ENCODE data around the gene PPIF.

Gene PPIF

DNA sequence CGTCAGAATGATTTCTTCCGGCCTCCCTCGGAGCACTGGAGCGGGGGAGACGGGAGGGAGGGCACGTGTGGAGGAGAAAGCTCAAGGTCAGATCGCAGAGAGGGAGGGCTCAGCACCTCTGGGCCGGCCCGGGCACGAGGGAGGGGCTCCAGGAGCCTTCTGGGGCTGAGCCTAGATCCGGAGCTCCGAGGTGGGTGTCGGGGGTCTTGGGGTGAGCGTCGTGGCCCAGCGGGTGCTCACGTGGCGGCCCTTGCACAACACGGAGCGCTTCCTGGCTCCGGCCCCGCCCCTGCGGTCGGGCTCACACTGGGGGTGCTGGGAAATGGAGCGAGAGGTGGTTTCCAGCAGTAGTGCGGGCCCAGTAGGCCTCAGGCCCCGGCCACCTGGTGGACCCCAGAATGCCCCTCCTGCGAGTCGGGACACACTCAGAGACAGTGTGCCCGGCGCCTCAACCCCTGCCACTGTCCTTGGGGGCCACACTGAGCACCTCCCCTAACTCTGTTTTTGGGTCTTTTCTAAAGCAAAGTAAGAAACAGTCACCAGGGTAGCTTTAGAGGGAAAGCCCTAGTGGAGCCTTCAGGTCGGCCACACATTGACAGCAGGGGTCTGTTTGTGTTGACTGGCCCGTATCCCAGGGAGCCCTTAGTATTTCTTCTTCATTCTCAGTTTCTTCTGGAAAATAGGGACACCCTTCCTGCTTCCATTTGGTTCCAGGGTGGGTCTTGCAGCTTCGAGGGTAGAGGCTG, 798 bp downstream of the PPIF start (continued):
- TF ChIP-seq ZNF138 (tag by site-specific recombination; IDR thresholded peaks at IDR 0.05; ENCODE audit: borderline replicate concordance) (no peak), ZNF292 (tag by site-specific recombination; IDR thresholded peaks at IDR 0.05; ENCODE audit: borderline replicate concordance, low read depth) (no peak), ZNF518A (tag by site-specific recombination; conservative IDR thresholded peaks at IDR 0.05; ENCODE audit: low read depth) (no peak), ZNF266 (tag by site-specific recombination; IDR thresholded peaks at IDR 0.05; ENCODE audit: low read depth) (no peak), ZSCAN16 (tag by site-specific recombination; IDR thresholded peaks at IDR 0.05) (peak; percentile 12; the same call in 1 of the 2 replicates), ZNF211 (tag by site-specific recombination; IDR thresholded peaks at IDR 0.05; ENCODE audit: low read depth) (no peak), ZNF626 (tag by site-specific recombination; IDR thresholded peaks at IDR 0.05) (no peak), ZNF248 (tag by site-specific recombination; IDR thresholded peaks at IDR 0.05) (no peak), ZNF664 (tag by site-specific recombination; IDR thresholded peaks at IDR 0.05) (no peak), ZNF112 (tag by site-specific recombination; IDR thresholded peaks at IDR 0.05) (no peak), ZBTB8A (tag by site-specific recombination; IDR thresholded peaks at IDR 0.05) (peak; percentile 66; the same call in 1 of the 2 replicates), ZBTB6 (tag by site-specific recombination; IDR thresholded peaks at IDR 0.05) (peak; percentile 71), KLF7 (tag by site-specific recombination; IDR thresholded peaks at IDR 0.05; ENCODE audit: borderline replicate concordance) (peak; percentile 64), ZNF558 (tag by site-specific recombination; IDR thresholded peaks at IDR 0.05) (no peak), ZNF639 (tag by site-specific recombination; IDR thresholded peaks at IDR 0.05) (no peak), ZNF677 (tag by site-specific recombination; IDR thresholded peaks at IDR 0.05) (no peak), ZNF214 (tag by site-specific recombination; IDR thresholded peaks at IDR 0.05; ENCODE audit: borderline replicate concordance) (no peak), ZNF132 (tag by site-specific recombination; IDR thresholded peaks at IDR 0.05; ENCODE audit: borderline replicate concordance) (no peak), ZNF544 (tag by site-specific recombination; IDR thresholded peaks at IDR 0.05) (no peak), ZBTB20 (tag by site-specific recombination; IDR thresholded peaks at IDR 0.05) (peak; percentile 41; the same call in 1 of the 2 replicates), ZNF121 (tag by site-specific recombination; IDR thresholded peaks at IDR 0.05) (peak; percentile 80)
- TF ChIP-seq, protein P1, sequence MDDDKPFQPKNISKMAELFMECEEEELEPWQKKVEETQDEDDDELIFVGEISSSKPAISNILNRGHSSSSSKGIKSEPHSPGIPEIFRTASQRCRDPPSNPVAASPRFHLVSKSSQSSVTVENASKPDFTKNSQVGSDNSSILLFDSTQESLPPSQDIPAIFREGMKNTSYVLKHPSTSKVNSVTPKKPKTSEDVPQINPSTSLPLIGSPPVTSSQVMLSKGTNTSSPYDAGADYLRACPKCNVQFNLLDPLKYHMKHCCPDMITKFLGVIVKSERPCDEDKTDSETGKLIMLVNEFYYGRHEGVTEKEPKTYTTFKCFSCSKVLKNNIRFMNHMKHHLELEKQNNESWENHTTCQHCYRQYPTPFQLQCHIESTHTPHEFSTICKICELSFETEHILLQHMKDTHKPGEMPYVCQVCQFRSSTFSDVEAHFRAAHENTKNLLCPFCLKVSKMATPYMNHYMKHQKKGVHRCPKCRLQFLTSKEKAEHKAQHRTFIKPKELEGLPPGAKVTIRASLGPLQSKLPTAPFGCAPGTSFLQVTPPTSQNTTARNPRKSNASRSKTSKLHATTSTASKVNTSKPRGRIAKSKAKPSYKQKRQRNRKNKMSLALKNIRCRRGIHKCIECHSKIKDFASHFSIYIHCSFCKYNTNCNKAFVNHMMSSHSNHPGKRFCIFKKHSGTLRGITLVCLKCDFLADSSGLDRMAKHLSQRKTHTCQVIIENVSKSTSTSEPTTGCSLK (tag by site-specific recombination; IDR thresholded peaks at IDR 0.05): no peak
- TF ChIP-seq, protein P2, sequence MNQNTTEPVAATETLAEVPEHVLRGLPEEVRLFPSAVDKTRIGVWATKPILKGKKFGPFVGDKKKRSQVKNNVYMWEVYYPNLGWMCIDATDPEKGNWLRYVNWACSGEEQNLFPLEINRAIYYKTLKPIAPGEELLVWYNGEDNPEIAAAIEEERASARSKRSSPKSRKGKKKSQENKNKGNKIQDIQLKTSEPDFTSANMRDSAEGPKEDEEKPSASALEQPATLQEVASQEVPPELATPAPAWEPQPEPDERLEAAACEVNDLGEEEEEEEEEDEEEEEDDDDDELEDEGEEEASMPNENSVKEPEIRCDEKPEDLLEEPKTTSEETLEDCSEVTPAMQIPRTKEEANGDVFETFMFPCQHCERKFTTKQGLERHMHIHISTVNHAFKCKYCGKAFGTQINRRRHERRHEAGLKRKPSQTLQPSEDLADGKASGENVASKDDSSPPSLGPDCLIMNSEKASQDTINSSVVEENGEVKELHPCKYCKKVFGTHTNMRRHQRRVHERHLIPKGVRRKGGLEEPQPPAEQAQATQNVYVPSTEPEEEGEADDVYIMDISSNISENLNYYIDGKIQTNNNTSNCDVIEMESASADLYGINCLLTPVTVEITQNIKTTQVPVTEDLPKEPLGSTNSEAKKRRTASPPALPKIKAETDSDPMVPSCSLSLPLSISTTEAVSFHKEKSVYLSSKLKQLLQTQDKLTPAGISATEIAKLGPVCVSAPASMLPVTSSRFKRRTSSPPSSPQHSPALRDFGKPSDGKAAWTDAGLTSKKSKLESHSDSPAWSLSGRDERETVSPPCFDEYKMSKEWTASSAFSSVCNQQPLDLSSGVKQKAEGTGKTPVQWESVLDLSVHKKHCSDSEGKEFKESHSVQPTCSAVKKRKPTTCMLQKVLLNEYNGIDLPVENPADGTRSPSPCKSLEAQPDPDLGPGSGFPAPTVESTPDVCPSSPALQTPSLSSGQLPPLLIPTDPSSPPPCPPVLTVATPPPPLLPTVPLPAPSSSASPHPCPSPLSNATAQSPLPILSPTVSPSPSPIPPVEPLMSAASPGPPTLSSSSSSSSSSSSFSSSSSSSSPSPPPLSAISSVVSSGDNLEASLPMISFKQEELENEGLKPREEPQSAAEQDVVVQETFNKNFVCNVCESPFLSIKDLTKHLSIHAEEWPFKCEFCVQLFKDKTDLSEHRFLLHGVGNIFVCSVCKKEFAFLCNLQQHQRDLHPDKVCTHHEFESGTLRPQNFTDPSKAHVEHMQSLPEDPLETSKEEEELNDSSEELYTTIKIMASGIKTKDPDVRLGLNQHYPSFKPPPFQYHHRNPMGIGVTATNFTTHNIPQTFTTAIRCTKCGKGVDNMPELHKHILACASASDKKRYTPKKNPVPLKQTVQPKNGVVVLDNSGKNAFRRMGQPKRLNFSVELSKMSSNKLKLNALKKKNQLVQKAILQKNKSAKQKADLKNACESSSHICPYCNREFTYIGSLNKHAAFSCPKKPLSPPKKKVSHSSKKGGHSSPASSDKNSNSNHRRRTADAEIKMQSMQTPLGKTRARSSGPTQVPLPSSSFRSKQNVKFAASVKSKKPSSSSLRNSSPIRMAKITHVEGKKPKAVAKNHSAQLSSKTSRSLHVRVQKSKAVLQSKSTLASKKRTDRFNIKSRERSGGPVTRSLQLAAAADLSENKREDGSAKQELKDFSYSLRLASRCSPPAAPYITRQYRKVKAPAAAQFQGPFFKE (tag by site-specific recombination; IDR thresholded peaks at IDR 0.05; ENCODE audit: borderline replicate concordance): no peak
